Lung (tissue), 12 donors: ENCODE results near the gene BABAM2. TPM values are rescaled to one million over a fixed set of nuclear protein-coding genes. Genes with fewer than 3 reads are reported as not detected.

ENCODE experiments used
- ATAC-seq: fragments of 200-7000 bp; cut with Tn5 transposase; one replicate; pipeline ENCODE4 v1.9.1; 2020; ENCODE audit warnings: moderate number of reproducible peaks; ENCODE audit not compliant: insufficient read depth, low FRiP score
- DNase-seq, 3 donors: peaks; one replicate each; pipeline ENCODE4 v3.0.0-alpha.2; 2013 to 2017
- H3K27ac ChIP-seq, 2 donors: one replicate each; pipeline ENCODE4 v1.5.1; 2013; ENCODE audit warnings: mild to moderate bottlenecking in 2 of 2, moderate library complexity in 2 of 2, control low read depth in 1 of 2, inconsistent platforms in 1 of 2, low read depth in 1 of 2, low read length in 1 of 2
- H3K27me3 ChIP-seq, 3 donors: one replicate each; pipeline ENCODE4 v1.5.1; 2013; ENCODE audit warnings: low read length in 2 of 3; ENCODE audit not compliant: control insufficient read depth in 3 of 3, insufficient read depth in 3 of 3
- H3K36me3 ChIP-seq, 4 donors: one replicate each; pipeline ENCODE4 v1.5.1; 2013; ENCODE audit warnings: low read length in 4 of 4, mild to moderate bottlenecking in 1 of 4, moderate library complexity in 1 of 4; ENCODE audit not compliant: control insufficient read depth in 4 of 4, insufficient read depth in 4 of 4
- H3K4me1 ChIP-seq, 5 donors: one replicate each; pipeline ENCODE4 v1.5.1; 2013; ENCODE audit warnings: low read length in 5 of 5, mild to moderate bottlenecking in 2 of 5, moderate library complexity in 1 of 5; ENCODE audit not compliant: control insufficient read depth in 5 of 5, insufficient read depth in 5 of 5
- H3K4me3 ChIP-seq: one replicate; pipeline ENCODE4 v1.5.1; 2013; ENCODE audit warnings: mild to moderate bottlenecking, control low read depth, moderate library complexity
- H3K9ac ChIP-seq, 2 donors: one replicate each; pipeline ENCODE4 v1.5.1; 2013; ENCODE audit warnings: low read length in 2 of 2, control low read depth in 1 of 2; ENCODE audit not compliant: insufficient read depth in 1 of 2
- H3K9me3 ChIP-seq, 4 donors: one replicate each; pipeline ENCODE4 v1.5.1; 2013; ENCODE audit warnings: low read length in 3 of 4, mild to moderate bottlenecking in 1 of 4, moderate library complexity in 1 of 4; ENCODE audit not compliant: control insufficient read depth in 4 of 4, insufficient read depth in 3 of 4
- WGBS, 2 donors: extraction: QIAGEN DNeasy Blood & Tissue Kit; methylation state at CpG; one replicate each; pipeline ENCODE4 v1.1.7; 2013; 5-methylcytosine and 5-hydroxymethylcytosine counted together
- polyA plus RNA-seq, 2 donors: library from polyadenylated mRNA; stranded (reverse); fragments of 200-250 nt; gene quantifications; one replicate each; pipeline ENCODE4 v1.2.1, GENCODE V29; 2013
- total RNA-seq, 2 donors: library from RNA; depleted of rRNA in 1 of 2; stranded (reverse); fragments of >200 nt in 1 of 2; gene quantifications; one replicate each; pipeline ENCODE4 v1.2.1, GENCODE V29; 2014 to 2021
- TF ChIP-seq, protein P1 (sequence below): IDR thresholded peaks from 2 replicates; pipeline ENCODE4 v1.5.1; 2012; ENCODE audit warnings: mild to moderate bottlenecking; ENCODE audit errors: control extremely low read depth, extremely low read depth
- donor health status: control.
- donor health status: control.
- donor health status: Bipolar disorder and iron deficiency.
- donor health status: healthy.
- donor health status: DM: yes; HTN: yes; CAD: no.

BABAM2 gene
- total and polyA plus RNA-seq, 4 donors: 19.0 to 43.3 (median 33.7) TPM

DNA sequence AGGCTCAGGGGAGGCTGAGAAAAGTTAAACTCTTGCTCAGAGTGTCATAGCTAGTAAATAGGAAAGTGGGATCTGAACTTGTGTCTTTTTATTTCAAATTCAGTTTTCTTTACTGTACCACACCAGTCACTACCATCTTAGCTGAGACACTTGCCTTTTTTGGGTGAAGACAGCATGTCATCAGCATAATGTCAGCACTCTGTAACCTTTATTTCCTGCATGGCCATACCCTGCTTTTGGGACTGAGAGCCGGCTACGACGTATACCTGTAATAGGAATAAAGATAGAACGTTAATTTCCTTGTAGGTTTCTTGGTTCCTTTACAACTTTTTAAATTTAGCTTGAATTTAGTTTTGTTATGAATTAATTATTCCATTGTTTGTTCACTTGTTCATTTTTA, 202.8 kb downstream of the BABAM2 start:
- Histone ChIP-seq H3K9me3 (no peaks in the 10 kb centered on the region), H3K4me1 (peaks cover 0 to 8% (median 0%) of the 10 kb centered on the region in 5 donors), H3K9ac (no peak overlapping the region), H3K27ac (no peak overlapping the region), H3K36me3 (no peaks in the 10 kb centered on the region), H3K27me3 (no peaks in the 10 kb centered on the region), H3K4me3 (no peak overlapping the region)
- TF ChIP-seq, protein P1, sequence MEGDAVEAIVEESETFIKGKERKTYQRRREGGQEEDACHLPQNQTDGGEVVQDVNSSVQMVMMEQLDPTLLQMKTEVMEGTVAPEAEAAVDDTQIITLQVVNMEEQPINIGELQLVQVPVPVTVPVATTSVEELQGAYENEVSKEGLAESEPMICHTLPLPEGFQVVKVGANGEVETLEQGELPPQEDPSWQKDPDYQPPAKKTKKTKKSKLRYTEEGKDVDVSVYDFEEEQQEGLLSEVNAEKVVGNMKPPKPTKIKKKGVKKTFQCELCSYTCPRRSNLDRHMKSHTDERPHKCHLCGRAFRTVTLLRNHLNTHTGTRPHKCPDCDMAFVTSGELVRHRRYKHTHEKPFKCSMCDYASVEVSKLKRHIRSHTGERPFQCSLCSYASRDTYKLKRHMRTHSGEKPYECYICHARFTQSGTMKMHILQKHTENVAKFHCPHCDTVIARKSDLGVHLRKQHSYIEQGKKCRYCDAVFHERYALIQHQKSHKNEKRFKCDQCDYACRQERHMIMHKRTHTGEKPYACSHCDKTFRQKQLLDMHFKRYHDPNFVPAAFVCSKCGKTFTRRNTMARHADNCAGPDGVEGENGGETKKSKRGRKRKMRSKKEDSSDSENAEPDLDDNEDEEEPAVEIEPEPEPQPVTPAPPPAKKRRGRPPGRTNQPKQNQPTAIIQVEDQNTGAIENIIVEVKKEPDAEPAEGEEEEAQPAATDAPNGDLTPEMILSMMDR: no peak
- ATAC-seq: no peak
- no peak for DNase-seq
- 87 to 89% methylated on average over 4 of the region's 4 CpGs for WGBS, 2 donors

DNA sequence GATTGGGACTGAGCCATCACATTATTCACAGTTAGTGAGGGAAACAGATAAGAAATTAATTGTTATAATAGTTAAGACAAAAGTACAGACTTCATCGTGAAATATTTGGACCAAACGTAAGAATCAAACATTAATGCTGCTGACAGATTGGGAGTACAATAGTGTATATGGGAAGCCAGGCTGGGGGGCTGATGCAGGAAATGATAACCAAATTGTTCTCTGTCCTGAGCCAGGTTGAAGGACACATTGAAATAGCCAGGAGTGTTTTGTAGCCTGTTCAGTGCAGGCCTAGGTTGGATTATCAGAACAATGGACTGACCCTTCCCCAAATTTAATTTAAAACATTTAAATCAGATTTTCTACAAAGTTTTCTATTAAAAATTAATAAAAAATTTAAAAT, 203.2 kb downstream of the BABAM2 start:
- Histone ChIP-seq H3K36me3 (no peaks in the 10 kb centered on the region), H3K4me3 (no peak overlapping the region), H3K9ac (no peak overlapping the region), H3K27me3 (no peaks in the 10 kb centered on the region), H3K4me1 (peaks cover 0 to 10% (median 0%) of the 10 kb centered on the region in 5 donors), H3K9me3 (no peaks in the 10 kb centered on the region), H3K27ac (no peak overlapping the region)
- ATAC-seq: no peak
- 66 to 82% methylated on average over 2 of the region's 2 CpGs for WGBS, 2 donors
- DNase-seq: no peak
- TF ChIP-seq, protein P1: no peak

DNA sequence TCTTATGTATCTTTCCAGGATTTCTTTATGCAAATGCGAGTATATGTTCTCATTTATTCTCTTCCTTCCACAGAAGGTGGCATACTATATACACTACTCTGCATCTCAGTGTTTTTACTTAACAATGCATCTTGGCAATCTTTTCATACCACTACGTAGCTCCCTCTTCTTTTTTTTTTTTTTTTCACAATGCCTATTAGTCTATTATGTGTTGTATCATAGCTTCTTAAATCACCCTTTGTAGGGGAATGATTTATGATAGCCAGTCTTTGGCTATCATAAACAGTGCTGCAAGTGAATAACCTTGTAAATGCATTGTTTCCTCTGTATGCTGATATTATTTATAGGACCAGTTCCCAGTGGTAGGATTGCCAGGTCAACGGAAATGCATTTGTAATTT, 204.2 kb downstream of the BABAM2 start:
- no peak overlapping the region for H3K4me3 ChIP-seq
- WGBS, 2 donors: 73 to 83% methylated on average over 3 of the region's 3 CpGs
- H3K4me1 ChIP-seq: peaks cover 0 to 10% (median 0%) of the 10 kb centered on the region in 5 donors
- TF ChIP-seq, protein P1: no peak
- H3K9ac ChIP-seq: no peak overlapping the region
- no peaks in the 10 kb centered on the region for H3K36me3 ChIP-seq
- peak in 2 of 3 donors; percentile 33 to 55 for DNase-seq
- no peak for ATAC-seq
- H3K27me3 ChIP-seq: no peaks in the 10 kb centered on the region
- no peaks in the 10 kb centered on the region for H3K9me3 ChIP-seq
- no peak overlapping the region for H3K27ac ChIP-seq

DNA sequence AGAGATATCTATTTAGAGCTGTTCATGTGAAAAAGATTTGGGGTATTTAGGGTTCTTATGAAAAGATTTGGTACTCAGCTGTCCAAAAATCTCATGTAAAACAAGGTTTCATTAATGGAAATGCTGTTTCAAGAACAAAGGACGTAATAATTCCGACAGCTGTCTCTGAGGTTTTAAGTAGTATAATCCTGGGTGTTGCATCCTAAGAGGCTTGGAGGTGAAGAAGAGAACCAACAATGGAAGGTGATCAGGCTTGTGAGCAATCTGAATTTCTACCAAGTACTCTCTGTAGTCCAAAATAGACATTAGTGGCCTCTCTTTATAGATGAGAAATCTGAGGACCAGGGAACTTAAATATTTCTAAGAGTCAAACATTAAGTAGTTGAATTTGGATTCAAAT, 205.1 kb downstream of the BABAM2 start:
- H3K27ac ChIP-seq: no peak overlapping the region
- DNase-seq (no peak), ATAC-seq (no peak)
- TF ChIP-seq, protein P1: no peak
- no peaks in the 10 kb centered on the region for H3K27me3 ChIP-seq
- H3K4me1 ChIP-seq: peaks cover 0 to 10% (median 0%) of the 10 kb centered on the region in 5 donors
- H3K4me3 ChIP-seq: no peak overlapping the region
- no peak overlapping the region for H3K9ac ChIP-seq
- no peaks in the 10 kb centered on the region for H3K36me3 ChIP-seq
- 95 to 96% methylated on average over 2 of the region's 2 CpGs for WGBS, 2 donors
- no peaks in the 10 kb centered on the region for H3K9me3 ChIP-seq
